ENCODE results near the gene ADGRG2.

The ADGRG2 gene

GRCh38 chrX:18962329-18962728 lies 159.9 kb downstream of the ADGRG2 start:
- no peak for DNase-seq (ENCODE audit: low read depth, low spot score)
- Histone ChIP-seq H3K27me3 (ENCODE audit: control insufficient read depth, insufficient read depth, low read length) (no peaks in the 10 kb centered on the region), H3K4me1 (ENCODE audit: control insufficient read depth, insufficient read depth, low read length) (no peaks in the 10 kb centered on the region), H3K4me3 (ENCODE audit: low read length) (no peak overlapping the region), H3K9me3 (ENCODE audit: control insufficient read depth, insufficient read depth, low read length) (no peaks in the 10 kb centered on the region), H3K36me3 (ENCODE audit: control insufficient read depth, insufficient read depth, low read length) (no peaks in the 10 kb centered on the region), H3K27ac (ENCODE audit: low read length) (no peak overlapping the region)

- WGBS (ENCODE audit: insufficient coverage, insufficient read length) = no CpG with 5 or more reads among the region's 2 CpGs
- Histone ChIP-seq H3K27ac (ENCODE audit: low read length) (no peak overlapping the region), H3K4me1 (ENCODE audit: control insufficient read depth, insufficient read depth, low read length) (no peaks in the 10 kb centered on the region), H3K4me3 (ENCODE audit: low read length) (no peak overlapping the region), H3K9me3 (ENCODE audit: control insufficient read depth, insufficient read depth, low read length) (no peaks in the 10 kb centered on the region), H3K27me3 (ENCODE audit: control insufficient read depth, insufficient read depth, low read length) (no peaks in the 10 kb centered on the region), H3K36me3 (ENCODE audit: control insufficient read depth, insufficient read depth, low read length) (no peaks in the 10 kb centered on the region)
- DNase-seq (ENCODE audit: low read depth, low spot score) = no peak
Measured at GRCh38 chrX:18961686-18962085, 160.6 kb downstream of the ADGRG2 start.

DNA sequence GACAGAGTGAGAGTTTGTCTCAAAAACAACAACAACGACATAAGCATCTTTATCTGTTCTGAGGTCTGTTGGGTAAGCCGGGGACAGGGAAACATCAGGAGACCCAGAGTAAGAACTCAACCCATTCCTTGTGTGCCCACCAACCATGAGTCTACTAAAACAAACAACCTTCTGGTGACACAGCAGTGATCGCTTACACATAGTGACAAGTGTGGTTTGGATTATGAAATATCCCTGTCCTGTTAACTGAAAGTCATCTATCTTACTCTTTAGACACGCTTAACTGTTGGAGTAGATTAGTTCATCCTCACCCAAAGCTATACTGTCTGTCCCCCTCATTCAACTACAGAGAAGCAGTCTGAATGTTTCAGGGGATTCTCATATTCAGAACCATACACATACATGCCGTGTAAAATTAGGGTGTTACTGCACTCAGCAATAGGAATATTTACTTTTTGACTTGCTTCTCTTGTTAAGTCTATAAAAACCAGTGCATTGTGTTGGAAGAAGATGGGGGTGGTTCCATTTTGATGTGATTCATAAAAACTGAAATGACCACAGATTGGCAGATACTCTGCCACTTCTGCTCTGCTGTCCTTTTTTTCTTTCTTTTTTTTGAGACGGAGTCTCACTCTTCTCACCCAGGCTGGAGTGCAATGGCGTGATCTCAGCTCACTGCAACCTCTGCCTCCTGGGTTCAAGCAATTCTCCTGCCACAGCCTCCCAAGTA lies 165.8 kb downstream of the ADGRG2 start:
- Histone ChIP-seq H3K27me3 (ENCODE audit: control insufficient read depth, insufficient read depth, low read length) (no peaks in the 10 kb centered on the region), H3K27ac (ENCODE audit: low read length) (no peak overlapping the region), H3K9me3 (ENCODE audit: control insufficient read depth, insufficient read depth, low read length) (no peaks in the 10 kb centered on the region), H3K36me3 (ENCODE audit: control insufficient read depth, insufficient read depth, low read length) (no peaks in the 10 kb centered on the region), H3K4me1 (ENCODE audit: control insufficient read depth, insufficient read depth, low read length) (no peaks in the 10 kb centered on the region), H3K4me3 (ENCODE audit: low read length) (no peak overlapping the region)
- DNase-seq (ENCODE audit: low read depth, low spot score) = no peak
- no CpG with 5 or more reads among the region's 7 CpGs for WGBS (ENCODE audit: insufficient coverage, insufficient read length)

GRCh38 chrX:18955676-18956075 lies 166.6 kb downstream of the ADGRG2 start:
- Histone ChIP-seq H3K27me3 (ENCODE audit: control insufficient read depth, insufficient read depth, low read length) (no peaks in the 10 kb centered on the region), H3K36me3 (ENCODE audit: control insufficient read depth, insufficient read depth, low read length) (no peaks in the 10 kb centered on the region), H3K4me3 (ENCODE audit: low read length) (no peak overlapping the region), H3K27ac (ENCODE audit: low read length) (no peak overlapping the region), H3K4me1 (ENCODE audit: control insufficient read depth, insufficient read depth, low read length) (no peaks in the 10 kb centered on the region), H3K9me3 (ENCODE audit: control insufficient read depth, insufficient read depth, low read length) (no peaks in the 10 kb centered on the region)
- no CpG with 5 or more reads among the region's 4 CpGs for WGBS (ENCODE audit: insufficient coverage, insufficient read length)
- DNase-seq (ENCODE audit: low read depth, low spot score) = no peak

- Histone ChIP-seq H3K27ac (ENCODE audit: low read length) (no peak overlapping the region), H3K4me3 (ENCODE audit: low read length) (no peak overlapping the region), H3K27me3 (ENCODE audit: control insufficient read depth, insufficient read depth, low read length) (no peaks in the 10 kb centered on the region), H3K36me3 (ENCODE audit: control insufficient read depth, insufficient read depth, low read length) (no peaks in the 10 kb centered on the region), H3K9me3 (ENCODE audit: control insufficient read depth, insufficient read depth, low read length) (no peaks in the 10 kb centered on the region), H3K4me1 (ENCODE audit: control insufficient read depth, insufficient read depth, low read length) (no peaks in the 10 kb centered on the region)
- WGBS (ENCODE audit: insufficient coverage, insufficient read length) = no CpG with 5 or more reads among the region's 10 CpGs
- no peak for DNase-seq (ENCODE audit: low read depth, low spot score)
Measured at GRCh38 chrX:18951032-18951431, 171.2 kb downstream of the ADGRG2 start.

- Histone ChIP-seq H3K27ac (ENCODE audit: low read length) (no peak overlapping the region), H3K36me3 (ENCODE audit: control insufficient read depth, insufficient read depth, low read length) (no peaks in the 10 kb centered on the region), H3K9me3 (ENCODE audit: control insufficient read depth, insufficient read depth, low read length) (no peaks in the 10 kb centered on the region), H3K4me1 (ENCODE audit: control insufficient read depth, insufficient read depth, low read length) (no peaks in the 10 kb centered on the region), H3K4me3 (ENCODE audit: low read length) (no peak overlapping the region), H3K27me3 (ENCODE audit: control insufficient read depth, insufficient read depth, low read length) (no peaks in the 10 kb centered on the region)
- no CpG with 5 or more reads among the region's 8 CpGs for WGBS (ENCODE audit: insufficient coverage, insufficient read length)
- DNase-seq (ENCODE audit: low read depth, low spot score) = no peak
Measured at GRCh38 chrX:18949944-18950301, 172.3 kb downstream of the ADGRG2 start.

GRCh38 chrX:18949291-18949943 lies 172.9 kb downstream of the ADGRG2 start:
- no CpG with 5 or more reads among the region's 4 CpGs for WGBS (ENCODE audit: insufficient coverage, insufficient read length)
- no peaks in the 10 kb centered on the region for H3K27me3 ChIP-seq (ENCODE audit: control insufficient read depth, insufficient read depth, low read length)
- H3K4me1 ChIP-seq (ENCODE audit: control insufficient read depth, insufficient read depth, low read length) = no peaks in the 10 kb centered on the region
- no peak for DNase-seq (ENCODE audit: low read depth, low spot score)
- H3K27ac ChIP-seq (ENCODE audit: low read length) = no peak overlapping the region
- H3K9me3 ChIP-seq (ENCODE audit: control insufficient read depth, insufficient read depth, low read length) = no peaks in the 10 kb centered on the region
- no peak overlapping the region for H3K4me3 ChIP-seq (ENCODE audit: low read length)
- H3K36me3 ChIP-seq (ENCODE audit: control insufficient read depth, insufficient read depth, low read length) = no peaks in the 10 kb centered on the region

DNA sequence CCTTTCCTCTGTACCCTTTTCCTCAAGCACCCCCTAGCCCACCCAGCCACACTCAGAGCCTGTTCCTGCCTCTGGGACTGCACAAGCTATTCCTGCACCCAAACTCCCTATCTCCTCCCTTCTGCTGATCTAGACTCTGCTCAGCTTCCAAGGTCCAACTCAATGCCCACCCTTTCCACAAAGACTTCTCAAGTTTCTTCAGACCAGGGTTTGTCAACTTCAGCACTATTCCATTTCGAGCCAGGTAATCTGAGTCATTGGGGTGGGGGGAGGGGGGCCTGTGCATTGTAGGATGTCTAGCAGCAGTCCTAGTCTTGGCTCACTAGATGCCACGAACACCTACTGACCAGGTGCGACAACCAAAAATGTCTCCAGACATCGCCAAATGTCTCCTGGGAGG lies 175.7 kb downstream of the ADGRG2 start:
- no CpG with 5 or more reads among the region's 4 CpGs for WGBS (ENCODE audit: insufficient coverage, insufficient read length)
- Histone ChIP-seq H3K9me3 (ENCODE audit: control insufficient read depth, insufficient read depth, low read length) (no peaks in the 10 kb centered on the region), H3K4me3 (ENCODE audit: low read length) (no peak overlapping the region), H3K27ac (ENCODE audit: low read length) (no peak overlapping the region), H3K27me3 (ENCODE audit: control insufficient read depth, insufficient read depth, low read length) (no peaks in the 10 kb centered on the region), H3K4me1 (ENCODE audit: control insufficient read depth, insufficient read depth, low read length) (no peaks in the 10 kb centered on the region), H3K36me3 (ENCODE audit: control insufficient read depth, insufficient read depth, low read length) (no peaks in the 10 kb centered on the region)
- no peak for DNase-seq (ENCODE audit: low read depth, low spot score)

DNA sequence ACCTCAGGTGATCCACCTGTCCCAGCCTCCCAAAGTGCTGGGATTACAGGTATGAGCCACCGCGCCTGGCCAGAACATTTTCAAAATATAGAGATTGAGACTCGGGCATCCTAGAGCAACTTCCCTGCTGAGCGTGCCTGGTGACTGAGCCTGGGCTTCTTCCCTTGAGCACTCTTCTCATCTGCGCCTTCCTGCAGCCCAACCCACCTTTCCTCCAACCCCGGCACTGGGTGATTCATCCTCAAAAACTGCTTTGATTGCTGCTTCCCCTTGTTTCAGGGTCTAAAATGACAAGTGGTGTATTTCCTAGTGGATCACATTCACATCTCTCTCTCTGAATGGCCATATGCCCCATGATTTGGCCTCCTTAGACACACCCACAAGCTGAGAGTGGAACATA lies 176.1 kb downstream of the ADGRG2 start:
- WGBS (ENCODE audit: insufficient coverage, insufficient read length) = no CpG with 5 or more reads among the region's 6 CpGs
- H3K27me3 ChIP-seq (ENCODE audit: control insufficient read depth, insufficient read depth, low read length) = no peaks in the 10 kb centered on the region
- H3K4me1 ChIP-seq (ENCODE audit: control insufficient read depth, insufficient read depth, low read length) = no peaks in the 10 kb centered on the region
- no peak overlapping the region for H3K4me3 ChIP-seq (ENCODE audit: low read length)
- no peak overlapping the region for H3K27ac ChIP-seq (ENCODE audit: low read length)
- no peaks in the 10 kb centered on the region for H3K36me3 ChIP-seq (ENCODE audit: control insufficient read depth, insufficient read depth, low read length)
- no peaks in the 10 kb centered on the region for H3K9me3 ChIP-seq (ENCODE audit: control insufficient read depth, insufficient read depth, low read length)
- no peak for DNase-seq (ENCODE audit: low read depth, low spot score)

DNA sequence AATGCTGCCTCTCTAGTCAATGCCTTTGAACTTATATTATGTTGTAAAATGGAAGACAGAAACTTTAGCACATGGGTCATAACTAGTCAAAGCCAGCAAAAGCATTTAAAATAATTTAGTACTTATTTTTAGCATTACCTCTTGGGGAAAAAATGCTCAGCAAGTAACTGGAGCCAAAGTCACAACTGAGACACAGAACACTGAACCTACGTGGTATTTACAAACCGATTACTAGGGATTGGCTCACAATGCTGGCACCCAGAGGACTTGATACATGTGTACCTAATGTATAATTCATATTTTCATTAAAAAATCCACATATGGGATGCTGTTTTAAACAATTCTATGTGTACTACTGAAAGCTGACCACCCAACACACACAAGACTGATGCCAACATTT lies 176.8 kb downstream of the ADGRG2 start:
- H3K4me3 ChIP-seq (ENCODE audit: low read length) = no peak overlapping the region
- H3K9me3 ChIP-seq (ENCODE audit: control insufficient read depth, insufficient read depth, low read length) = no peaks in the 10 kb centered on the region
- no peaks in the 10 kb centered on the region for H3K4me1 ChIP-seq (ENCODE audit: control insufficient read depth, insufficient read depth, low read length)
- H3K27ac ChIP-seq (ENCODE audit: low read length) = no peak overlapping the region
- no peaks in the 10 kb centered on the region for H3K36me3 ChIP-seq (ENCODE audit: control insufficient read depth, insufficient read depth, low read length)
- H3K27me3 ChIP-seq (ENCODE audit: control insufficient read depth, insufficient read depth, low read length) = no peaks in the 10 kb centered on the region
- DNase-seq (ENCODE audit: low read depth, low spot score) = no peak
- no CpG with 5 or more reads among the region's 2 CpGs for WGBS (ENCODE audit: insufficient coverage, insufficient read length)

GRCh38 chrX:18944482-18944881 lies 177.8 kb downstream of the ADGRG2 start:
- no peaks in the 10 kb centered on the region for H3K9me3 ChIP-seq (ENCODE audit: control insufficient read depth, insufficient read depth, low read length)
- no peak overlapping the region for H3K27ac ChIP-seq (ENCODE audit: low read length)
- H3K4me3 ChIP-seq (ENCODE audit: low read length) = no peak overlapping the region
- DNase-seq (ENCODE audit: low read depth, low spot score) = no peak
- H3K27me3 ChIP-seq (ENCODE audit: control insufficient read depth, insufficient read depth, low read length) = no peaks in the 10 kb centered on the region
- H3K4me1 ChIP-seq (ENCODE audit: control insufficient read depth, insufficient read depth, low read length) = no peaks in the 10 kb centered on the region
- no peaks in the 10 kb centered on the region for H3K36me3 ChIP-seq (ENCODE audit: control insufficient read depth, insufficient read depth, low read length)
- no CpG with 5 or more reads among the region's 4 CpGs for WGBS (ENCODE audit: insufficient coverage, insufficient read length)

Measured in iPS DF 6.9 (cell line).